HCT116 (cell line): ENCODE results near the gene PRELP.

Experiments
- EZH2 ChIP-seq: fragments of 200-600 bp; sonication (generic); IDR thresholded peaks from 2 replicates; pipeline ENCODE4 v1.6.1; 2017; ENCODE audit warnings: antibody characterized with exemption, mixed run types
- MAX ChIP-seq: IDR thresholded peaks from 2 replicates; pipeline ENCODE4 v1.6.1; 2012
- POLR2A ChIP-seq: IDR thresholded peaks from 2 replicates; pipeline ENCODE4 v1.7.0; 2011; ENCODE audit warnings: borderline replicate concordance; ENCODE audit not compliant: insufficient read depth, insufficient read length; ENCODE audit errors: extremely low read depth
- POLR2AphosphoS5 ChIP-seq: IDR thresholded peaks from 2 replicates; pipeline ENCODE4 v1.6.1; 2011; ENCODE audit warnings: mild to moderate bottlenecking, low read depth, low read length, moderate library complexity
- TF ChIP-seq, protein P1 (sequence below), 3 experiments: fragments of 200-600 bp in 1 of 3; sonication (generic) in 1 of 3; IDR thresholded peaks in 2 of 3; conservative IDR thresholded peaks in 1 of 3; 2 replicates each; pipeline ENCODE4 v1.5.1; 2012 to 2017; ENCODE audit warnings: low read depth in 2 of 3, low read length in 2 of 3, antibody characterized with exemption in 1 of 3, borderline replicate concordance in 1 of 3, control low read depth in 1 of 3, mild to moderate bottlenecking in 1 of 3, mixed read lengths in 1 of 3, mixed run types in 1 of 3, moderate library complexity in 1 of 3; ENCODE audit not compliant: insufficient read depth in 1 of 3

DNA sequence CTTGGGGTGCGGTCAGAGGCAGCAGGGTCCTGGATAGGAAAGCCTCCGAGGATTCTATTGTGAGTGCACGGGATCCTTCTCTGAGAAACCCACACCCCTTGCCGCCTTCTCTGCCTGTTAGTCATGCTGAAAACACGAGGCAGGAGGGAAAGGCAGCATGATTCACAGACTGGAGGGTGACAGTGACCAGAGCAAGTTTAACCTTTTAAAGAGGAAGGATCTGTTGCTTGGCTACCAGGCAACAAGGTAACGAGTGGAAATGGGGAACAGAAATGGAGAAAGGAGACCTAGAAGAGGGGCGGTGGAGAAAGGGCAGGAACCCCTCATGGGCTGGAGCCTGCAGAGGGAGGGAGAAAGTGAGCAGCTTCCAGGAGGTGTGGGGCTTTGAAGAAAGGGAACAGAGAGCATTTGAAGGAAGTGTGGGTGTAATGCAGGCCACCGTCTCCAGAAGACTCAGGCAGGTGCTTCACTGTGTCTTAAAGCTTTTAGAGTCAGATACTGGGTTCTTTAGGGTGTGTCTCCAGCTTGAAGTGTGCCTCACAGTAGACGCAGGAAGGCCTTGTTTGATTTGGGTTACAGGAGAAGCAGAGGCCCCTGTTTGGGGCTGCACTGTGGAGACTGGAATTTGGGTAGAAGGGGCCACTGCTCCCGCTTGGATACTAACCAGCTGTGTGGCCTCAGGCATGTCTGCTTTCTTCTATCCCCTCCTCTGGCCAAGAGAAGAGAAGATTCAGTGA is 37.4 kb downstream of the PRELP start:
- peak; percentile 99 for TF ChIP-seq MAX
- TF ChIP-seq POLR2A = no peak
- TF ChIP-seq EZH2 = no peak
- TF ChIP-seq, protein P1, sequence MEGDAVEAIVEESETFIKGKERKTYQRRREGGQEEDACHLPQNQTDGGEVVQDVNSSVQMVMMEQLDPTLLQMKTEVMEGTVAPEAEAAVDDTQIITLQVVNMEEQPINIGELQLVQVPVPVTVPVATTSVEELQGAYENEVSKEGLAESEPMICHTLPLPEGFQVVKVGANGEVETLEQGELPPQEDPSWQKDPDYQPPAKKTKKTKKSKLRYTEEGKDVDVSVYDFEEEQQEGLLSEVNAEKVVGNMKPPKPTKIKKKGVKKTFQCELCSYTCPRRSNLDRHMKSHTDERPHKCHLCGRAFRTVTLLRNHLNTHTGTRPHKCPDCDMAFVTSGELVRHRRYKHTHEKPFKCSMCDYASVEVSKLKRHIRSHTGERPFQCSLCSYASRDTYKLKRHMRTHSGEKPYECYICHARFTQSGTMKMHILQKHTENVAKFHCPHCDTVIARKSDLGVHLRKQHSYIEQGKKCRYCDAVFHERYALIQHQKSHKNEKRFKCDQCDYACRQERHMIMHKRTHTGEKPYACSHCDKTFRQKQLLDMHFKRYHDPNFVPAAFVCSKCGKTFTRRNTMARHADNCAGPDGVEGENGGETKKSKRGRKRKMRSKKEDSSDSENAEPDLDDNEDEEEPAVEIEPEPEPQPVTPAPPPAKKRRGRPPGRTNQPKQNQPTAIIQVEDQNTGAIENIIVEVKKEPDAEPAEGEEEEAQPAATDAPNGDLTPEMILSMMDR (IDR thresholded peaks at IDR 0.05 in 2 of 3, conservative IDR thresholded peaks at IDR 0.05 in 1 of 3; ENCODE audit: borderline replicate concordance in 1 of 3, insufficient read depth in 1 of 3, low read depth in 2 of 3, low read length in 2 of 3) = no peak
- TF ChIP-seq POLR2AphosphoS5 = peak; percentile 46; the same call in 1 of the 2 replicates
